Stimulated activated CD8-positive, alpha-beta memory T cell treated with anti-CD3 and anti-CD28 coated beads, Interleukin-12 subunit alpha, Interleukin-12 subunit beta, amount 100 ng/mL, for 1 hour (primary cell): ENCODE data around the gene ANKS1B.
"Not testable (repeated sequence)": the region's sequence is repeated elsewhere in the genome, so short reads cannot be mapped to it uniquely, and the experiment has no call there.

Experiments used
- DNase-seq: peaks from one replicate; pipeline ENCODE4 v3.0.0-alpha.2; 2020; ENCODE audit warnings: low read depth

Gene ANKS1B

DNA sequence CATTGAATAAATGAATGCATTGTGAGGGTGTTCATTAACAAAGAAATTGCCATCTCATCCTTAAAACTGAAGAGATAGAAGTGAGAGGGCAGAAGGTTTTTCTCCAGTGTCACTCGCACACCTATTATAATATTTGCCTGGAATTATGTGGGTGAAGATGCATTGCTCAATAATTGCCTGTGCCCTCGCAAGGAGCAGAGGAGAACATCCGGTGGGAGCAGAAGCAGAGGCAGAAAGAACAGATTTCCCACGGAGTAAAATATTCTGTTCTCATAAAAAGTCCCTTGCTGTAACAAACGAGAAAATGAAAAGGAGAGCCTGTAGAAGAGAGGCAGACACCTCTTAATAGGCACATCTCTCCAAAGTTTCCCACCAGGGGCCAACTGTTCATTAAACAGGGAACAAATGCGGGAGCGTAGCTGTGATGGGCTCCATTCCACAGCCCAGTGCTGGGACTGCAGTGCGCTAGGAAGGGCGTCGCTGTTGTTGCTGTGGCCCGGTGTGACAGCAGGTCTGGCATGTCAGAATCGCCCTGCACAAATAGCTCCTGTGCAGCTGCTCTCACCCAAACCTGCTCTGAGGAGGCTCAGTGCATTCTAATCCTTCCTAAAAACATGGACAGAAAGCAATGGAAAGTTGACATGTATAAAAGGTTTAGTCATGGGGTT, 979.8 kb downstream of the ANKS1B start:
- no peak for DNase-seq

DNA sequence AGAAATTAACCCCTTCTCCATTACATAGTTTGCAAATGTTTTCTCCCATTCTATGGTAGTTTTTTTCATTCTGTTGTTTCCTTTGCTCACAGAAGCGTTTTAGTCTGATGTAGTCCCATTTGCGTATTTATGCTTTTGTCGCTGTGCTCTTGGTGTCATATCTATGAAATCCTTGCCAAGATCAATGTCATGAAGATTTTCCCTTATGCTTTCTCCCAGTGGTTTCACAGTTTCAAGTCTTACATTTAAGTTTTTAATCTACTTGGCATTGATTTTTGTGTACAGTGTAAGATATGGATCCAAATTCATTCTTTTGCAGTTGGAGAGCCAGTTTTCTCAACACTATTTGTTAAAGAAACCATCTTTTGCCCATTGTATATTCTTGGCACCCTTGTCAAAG, 982.0 kb downstream of the ANKS1B start:
- DNase-seq: no peak

DNA sequence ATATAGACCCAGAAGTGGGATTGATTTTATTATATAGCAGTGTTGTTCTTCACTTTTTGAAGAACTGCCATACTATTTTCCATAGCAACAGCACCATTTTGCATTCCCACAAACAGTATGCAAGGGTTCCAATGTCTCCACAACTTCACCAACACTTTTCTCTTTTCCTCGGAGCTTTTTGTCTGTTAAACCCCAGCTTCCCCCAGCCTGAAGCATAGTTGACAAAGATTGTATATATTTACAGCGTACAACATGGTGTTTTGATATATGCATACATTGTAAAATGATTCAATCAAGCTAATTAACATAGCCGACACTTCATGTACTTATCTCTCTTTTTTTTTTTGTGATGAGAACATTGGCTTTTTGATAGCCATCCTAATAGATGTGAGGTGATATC, 982.6 kb downstream of the ANKS1B start:
- no peak for DNase-seq

DNA sequence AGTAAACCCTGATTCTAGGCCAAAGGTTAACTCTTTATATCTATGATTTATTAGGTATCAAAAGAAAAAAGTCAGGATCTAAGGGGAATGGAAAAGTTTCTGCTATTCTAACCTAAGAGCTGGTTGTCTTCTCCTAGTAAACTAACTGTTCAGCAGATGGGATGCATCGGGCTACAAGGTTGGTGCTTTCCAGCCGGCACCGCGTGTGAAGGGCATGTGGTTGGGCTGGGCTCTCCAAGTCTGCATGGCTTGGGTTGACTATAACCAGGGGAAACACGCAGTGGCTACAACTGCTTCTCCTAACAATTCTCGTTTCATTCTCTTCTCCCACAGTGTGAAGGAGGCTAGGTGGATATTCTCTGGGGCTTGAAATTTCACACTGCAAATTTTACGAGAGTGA, 985.2 kb downstream of the ANKS1B start:
- no peak for DNase-seq

DNA sequence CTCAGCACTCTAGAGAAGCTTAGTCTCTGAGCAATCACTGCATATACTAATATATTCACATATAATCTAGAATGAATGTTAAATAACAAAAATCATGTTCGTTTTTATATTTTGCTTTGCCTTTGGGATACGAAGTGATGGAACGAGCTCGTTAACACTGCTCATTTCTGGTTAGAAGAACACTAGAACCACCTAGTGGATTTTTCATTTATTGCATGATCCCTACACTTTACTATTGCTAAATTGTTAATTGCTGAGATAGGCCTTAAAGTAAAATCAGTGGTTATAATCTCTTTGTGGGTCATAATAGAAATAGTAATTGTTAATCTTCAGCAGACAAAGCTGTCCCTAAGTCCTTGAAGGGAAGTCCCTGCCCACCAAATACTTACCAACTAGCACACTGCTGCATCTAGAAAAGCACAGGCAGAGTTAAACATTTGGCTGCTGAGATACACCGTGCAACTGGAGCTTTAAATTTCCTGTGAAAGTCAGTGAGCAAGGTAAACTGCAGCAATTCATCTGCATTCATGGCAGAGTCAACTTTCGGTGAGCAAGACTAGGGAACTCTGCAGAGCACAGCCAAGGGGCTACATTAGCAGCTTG, 985.9 kb downstream of the ANKS1B start:
- DNase-seq: no peak

DNA sequence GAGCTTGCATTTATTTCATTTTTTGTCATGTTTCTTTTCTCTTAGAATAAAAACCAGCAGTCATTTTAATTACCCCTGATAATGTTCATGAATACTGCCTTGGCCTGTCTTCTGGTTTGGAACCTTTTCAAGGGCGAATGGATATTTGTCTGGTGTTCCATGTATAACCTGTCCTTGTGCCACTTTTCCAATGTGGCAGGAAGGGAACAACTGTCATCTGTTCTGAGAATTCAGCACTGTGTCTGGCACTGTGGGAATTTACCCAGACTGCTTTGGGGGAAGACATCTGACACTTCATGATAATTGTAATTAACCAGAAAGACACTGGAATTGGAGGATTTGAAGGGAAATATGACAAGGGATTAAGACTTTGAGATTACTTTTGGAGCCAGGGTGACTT, 986.8 kb downstream of the ANKS1B start:
- no peak for DNase-seq

DNA sequence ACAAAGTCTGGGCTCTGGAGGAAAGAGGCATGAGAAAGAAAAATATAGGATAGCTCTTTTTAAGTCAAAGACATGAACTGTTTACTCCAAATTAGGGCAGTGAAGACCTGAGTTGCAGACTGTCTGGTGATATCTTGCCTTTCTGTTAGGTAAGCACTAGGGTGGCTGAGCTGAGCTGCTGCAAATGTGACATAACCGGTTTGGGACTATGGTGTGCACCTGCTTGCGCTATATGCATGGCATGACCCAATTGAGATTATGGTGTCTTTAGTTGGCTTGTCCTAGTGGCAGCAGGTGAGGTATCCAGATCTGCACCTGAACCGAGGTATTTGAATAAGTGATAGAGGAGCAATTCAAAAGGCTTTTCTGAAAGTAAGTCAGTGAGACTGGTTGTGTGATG, 994.1 kb downstream of the ANKS1B start:
- no peak for DNase-seq

DNA sequence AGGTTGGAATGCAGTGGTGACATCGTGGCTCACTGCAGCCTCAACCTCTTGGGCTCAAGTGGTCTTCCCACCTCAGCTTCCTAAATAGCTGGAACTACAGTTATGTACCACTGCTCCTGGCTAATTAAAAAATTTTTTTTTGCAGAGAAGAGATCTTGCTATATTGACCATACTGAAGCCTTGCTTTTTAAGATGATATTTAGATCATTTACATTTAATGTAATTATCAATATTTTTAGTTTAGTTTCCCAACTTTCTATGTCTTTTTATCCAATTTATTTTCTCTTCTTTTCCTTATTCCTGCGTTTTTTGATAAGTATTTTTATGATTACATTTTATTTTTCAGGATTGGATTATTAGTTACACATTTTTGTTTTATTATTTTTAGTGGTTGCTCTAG, 999.6 kb downstream of the ANKS1B start:
- DNase-seq: no peak

DNA sequence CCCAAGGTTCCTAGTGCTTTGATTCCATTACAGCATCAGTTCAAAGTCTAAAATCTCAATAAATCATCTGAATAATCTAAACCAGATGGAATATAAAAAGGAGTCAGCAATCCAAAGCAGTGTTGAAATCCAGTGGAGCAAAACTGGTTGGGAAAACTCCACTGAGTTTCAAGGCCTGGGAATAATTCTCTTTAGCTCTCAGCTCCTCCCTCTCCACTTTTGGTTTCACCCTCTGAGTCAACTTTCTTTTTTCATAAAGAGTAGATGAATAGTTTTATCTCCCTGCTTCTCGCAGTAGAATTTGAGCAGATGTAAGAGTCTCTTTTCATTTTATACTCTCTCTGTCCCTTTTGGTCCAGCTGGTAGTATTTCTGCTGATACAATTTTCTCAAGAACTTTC, 1001.1 kb downstream of the ANKS1B start:
- no peak for DNase-seq

DNA sequence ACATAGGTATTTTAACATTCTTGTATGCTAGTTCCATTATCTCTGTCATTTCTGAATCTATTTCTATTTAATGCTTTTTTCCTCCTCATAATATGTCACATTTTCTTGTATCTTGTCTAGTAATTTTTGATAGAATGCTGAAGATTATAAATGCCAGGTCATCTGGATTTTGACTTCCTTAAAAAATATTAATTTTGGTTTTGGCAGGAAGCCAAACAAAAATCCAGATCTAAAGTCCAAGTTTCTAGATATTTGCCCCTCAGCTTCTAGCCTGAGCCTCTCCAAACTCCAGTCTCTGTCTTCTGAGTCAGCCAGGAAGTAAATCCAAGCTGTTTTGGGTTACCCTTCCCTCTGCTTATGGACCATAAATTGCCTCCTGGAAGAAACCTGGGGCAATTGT, 1004.2 kb downstream of the ANKS1B start:
- DNase-seq: no peak

DNA sequence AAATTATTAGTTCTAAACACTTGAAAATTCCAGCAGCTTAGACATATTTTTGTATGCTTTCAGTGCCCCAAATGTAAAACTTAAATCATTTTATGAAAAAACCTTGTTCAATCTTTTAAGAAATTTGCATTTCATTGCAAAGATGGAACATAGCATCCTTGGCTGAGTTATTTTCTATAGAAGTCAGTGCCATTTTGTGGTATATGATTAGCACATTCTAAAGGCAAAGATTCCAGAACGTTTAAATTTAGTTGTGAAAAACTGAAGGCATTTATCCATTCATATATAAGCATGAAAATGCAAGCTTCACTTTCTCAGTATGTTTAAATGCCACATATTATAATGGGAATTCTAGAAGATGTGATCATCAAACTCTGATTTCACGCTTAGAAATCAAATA, 1007.5 kb downstream of the ANKS1B start:
- DNase-seq: no peak

DNA sequence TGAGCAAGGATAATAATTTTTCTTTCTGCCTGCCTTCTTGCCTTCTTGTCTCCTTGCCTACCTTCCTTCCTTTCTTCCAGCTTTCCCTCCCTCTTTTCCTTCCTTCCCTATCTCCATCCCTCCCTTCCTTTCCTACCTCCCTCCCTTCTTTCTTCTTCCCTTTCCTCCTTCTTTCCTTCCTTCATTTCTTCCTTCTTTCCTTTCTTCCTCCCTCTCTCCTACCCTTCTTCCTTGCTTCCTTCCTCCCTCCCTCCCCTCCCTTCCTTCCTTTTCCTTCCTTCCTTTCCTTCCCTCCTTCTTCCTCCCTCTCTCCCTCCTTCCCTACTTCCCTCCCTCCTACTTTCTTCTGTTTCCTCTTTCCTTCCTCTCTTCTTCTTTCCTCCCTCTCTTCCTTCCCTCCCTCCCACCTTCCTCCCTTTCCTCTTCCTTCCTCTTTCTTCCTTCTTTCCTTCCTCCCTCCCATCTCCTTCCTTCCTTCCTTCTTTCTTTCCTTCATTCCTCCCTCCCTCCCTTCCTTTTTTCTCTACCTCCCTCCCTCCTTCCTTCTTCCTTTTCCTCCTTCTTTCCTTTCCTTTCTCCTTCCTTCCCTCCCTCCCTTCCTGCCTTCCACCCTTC, 1009.9 kb downstream of the ANKS1B start:
- no peak for DNase-seq

DNA sequence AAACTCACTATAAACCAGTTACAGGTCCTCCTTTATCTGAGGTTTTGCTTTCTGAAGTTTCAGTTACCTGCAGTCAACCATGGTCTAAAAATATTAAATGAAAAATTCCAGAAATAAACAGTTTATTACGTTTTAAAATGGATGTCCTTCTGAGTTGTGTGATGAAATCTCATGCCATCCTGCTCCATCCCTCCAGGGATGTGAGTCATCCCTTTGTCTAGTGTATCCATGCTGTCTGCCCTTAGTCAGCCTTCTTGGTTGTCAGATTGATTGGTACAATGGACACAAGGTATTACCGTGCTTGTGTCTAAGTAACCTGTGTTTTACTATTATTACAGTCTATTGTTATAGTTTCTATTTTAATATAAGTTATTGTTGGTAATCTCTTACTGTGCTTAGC, 1011.3 kb downstream of the ANKS1B start:
- DNase-seq: no peak

DNA sequence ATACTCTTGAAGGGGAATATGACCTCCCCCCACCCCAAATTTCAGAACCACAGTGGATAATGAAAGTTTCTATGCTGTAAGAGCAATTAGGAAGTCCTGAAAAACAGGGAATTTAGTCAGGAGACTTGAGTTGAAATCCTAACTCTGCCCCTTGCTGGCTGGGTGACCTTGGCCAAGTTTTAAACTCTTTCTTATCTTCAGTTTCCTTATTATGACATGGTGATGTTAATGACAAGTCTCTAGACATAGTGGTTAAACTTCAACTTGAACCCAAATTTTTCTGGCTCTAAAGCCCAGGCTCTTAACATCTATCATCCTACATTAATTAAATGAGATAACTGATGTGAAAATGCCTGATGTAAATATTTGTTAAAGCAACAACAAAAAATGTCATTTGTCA, 1013.8 kb downstream of the ANKS1B start:
- no peak for DNase-seq

DNA sequence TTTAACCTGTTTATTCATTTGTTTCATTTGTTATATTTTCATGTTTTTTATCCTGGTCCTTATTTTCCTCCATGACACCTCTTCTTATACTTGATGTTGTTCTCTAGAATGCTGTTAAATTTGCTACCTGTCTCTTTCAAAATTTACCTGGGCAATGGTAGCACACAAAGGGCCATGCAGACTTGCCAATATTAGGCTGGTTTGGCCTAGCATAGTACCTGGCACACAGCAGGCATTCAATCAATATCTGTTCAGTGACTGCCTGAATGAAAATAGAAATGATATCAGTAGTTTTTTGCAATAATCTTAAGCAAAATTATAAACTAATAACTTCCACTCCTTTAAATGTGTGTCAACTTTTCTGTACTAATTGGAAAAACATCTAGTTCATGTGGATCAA, 1014.5 kb downstream of the ANKS1B start:
- no peak for DNase-seq

DNA sequence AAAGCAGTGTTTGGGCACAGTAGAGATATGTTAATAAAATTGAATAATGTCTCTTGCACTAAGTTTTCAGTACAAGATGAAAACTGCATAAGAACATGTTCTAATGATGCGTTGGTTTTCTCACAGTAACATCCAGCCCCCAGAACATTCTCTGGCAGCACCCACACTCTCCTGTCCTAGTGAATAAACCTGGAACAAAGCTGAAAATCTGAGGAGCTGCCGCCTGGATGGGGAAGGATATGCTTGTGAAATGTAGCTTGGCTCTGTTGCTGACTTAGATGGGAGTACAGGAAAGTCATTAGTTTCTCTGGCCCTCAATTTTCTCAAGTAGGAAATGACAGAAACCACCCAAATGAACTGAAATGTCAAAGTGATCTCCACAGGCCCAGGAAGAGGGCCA, 1015.8 kb downstream of the ANKS1B start:
- no peak for DNase-seq

DNA sequence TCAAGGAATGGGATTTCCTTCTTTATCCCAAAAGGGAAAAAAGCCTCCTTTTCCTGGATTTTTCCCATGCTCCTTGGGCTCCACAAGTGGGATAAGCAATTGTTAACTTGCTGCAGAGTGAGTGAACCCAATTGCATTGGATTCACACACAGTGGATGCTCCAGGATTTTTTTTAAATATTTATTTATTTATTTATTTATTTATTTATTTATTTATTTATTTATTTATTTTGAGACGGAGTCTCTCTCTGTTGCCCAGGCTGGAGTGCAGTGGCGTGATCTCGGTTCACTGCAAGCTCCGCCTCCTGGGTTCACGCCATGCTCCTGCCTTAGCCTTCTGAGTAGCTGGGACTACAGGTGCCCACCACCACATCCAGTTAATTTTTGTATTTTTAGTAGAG, 1027.6 kb downstream of the ANKS1B start:
- DNase-seq: not testable (repeated sequence)

DNA sequence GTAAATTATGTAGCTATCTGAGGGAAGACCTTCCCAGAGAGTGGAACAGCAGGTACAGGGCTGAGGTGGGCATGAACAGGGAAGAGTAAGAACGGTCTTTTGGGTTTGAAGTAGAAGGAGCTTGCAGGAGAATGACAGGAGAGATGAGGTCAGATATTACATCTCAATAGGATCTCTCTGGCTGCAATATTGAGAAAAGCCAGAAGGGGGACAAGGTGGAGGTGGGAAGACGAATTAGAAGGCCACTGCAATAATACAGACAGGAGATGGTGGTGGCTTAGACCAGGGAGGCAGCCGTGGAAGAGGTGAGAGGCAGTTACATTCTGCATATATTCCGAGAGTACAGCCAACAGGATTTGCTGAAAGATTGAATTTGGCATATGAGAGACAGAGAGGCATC, 1029.5 kb downstream of the ANKS1B start:
- DNase-seq: no peak

DNA sequence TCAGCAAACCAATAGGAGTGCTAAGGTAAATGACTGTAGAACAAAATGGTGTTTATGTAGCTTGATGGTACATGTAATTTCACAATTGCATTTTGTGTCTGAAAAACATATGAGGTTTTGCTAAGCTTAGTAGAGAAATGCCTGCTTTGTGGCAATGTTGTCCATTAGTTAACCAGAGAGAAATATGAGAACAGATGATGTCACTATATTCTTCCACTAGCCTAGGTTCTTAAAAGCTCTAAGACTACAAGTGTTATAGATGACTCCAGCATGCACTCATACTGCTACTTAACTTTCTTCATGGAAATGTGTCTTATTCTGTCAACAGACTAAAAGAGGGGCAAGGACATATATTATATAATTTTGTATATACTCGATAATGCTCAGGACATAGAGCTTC, 1030.2 kb downstream of the ANKS1B start:
- DNase-seq: no peak

DNA sequence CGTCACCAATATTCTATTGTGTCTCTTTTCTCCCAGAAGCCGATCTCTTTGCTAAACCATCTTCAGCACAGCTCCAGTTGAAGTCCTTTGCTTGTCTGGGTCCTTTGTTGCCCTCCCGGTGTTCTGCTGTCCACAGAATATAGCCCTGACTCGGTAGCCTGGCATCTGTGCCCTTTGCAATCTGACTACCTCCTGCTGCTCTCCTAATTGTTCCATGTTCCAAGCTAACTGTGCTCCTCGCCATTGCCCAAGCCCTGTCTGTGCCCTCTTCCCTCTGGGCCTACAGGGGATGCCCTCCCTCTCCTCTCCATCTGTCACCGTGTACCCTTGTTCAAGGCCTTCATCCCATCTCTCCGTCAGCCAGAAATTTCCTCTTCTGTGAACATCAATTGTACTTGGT, 1033.3 kb downstream of the ANKS1B start:
- no peak for DNase-seq

DNA sequence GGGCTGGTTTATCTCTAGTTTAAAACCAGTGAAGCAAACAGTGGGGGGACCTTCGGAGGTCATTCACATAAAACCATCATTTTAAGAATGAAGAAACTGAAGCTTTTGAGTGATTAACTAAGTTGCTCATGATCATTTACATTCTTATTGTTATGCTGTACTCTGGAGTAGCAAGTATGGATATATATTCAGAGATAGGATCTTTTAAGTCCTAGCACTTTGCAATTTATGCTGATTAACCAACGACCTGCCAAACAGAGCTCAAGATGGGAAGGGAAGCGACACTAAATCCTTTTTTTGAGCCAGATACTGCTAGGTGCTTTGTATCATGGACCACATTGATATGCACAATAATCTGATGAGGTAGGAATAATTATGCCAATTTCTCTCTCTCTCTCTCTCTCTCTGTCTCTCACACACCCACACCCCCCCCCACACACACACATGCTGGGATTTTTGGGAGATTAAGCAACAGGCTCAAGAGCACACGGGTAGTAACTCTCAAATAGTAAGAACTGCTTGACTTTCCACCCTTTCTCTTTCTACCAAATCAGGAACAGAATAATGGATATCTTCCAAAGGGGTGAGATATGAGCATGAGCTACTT, 1036.3 kb downstream of the ANKS1B start:
- no peak for DNase-seq

DNA sequence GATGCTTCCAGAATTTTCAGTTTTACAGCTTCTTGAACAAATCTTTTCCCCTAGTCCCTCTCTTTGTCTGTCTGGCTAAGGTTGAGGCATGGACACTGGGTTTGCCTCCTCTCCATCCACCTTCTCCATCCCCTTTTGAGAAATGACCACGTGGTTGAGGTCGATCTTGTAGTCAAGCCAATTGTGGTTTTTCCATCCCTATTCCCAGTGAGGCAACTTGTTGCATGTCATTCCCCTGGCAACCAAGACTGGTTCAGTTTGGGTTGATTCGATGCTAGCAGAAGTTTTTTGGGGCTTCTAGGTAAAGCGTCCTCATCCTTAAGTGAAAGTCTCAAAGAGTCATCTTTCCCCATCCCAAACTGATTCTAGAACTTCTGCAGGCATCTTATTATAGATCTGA, 1038.9 kb downstream of the ANKS1B start:
- no peak for DNase-seq

DNA sequence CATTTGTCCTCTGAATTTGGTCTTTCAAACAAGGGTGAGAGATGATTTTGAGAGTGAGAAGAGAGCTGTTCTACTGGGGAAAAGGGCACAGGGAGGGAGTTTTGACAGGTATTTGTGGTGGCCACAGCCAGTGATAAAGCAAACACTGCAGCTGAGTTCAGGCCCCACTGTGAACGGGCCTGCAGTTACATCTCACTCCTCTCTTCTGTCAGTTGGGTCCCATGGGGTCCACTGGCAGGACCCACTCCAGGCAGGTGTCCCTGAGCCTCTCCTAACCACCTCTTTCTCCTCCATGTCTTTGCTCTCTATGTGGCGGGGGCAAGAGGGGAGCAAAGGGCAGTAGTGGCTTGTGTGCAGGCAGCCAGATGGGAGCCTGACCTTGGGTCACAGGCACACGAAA, 1044.8 kb downstream of the ANKS1B start:
- DNase-seq: no peak

DNA sequence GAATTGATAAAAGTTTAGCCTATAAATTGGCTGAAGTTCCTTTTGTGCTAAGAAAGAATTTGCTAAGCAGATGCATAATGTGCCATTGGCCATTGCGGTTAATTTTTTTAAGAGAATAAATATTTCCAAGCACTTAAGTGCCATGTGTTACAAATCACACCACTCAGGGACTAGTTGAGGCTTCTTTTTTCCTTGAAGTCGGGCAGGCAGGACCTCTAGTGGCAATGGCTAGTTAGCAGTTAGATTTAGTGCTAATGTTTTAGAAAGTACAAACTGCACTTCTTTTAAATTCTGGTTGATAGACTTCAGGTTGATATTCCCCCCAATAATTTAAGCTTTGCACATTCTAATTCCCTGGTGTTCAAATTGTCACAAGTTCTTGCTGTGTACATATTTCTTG, 1045.4 kb downstream of the ANKS1B start:
- DNase-seq: no peak
